Measurements from ENCODE around the gene FCGR3A.

FCGR3A gene

GRCh38 chr1:161499099-161500039, 50.2 kb downstream of the FCGR3A start:
- DNase-seq: no peak

- DNase-seq: no peak
Observed at GRCh38 chr1:161498646-161499045, 51.0 kb downstream of the FCGR3A start.

GRCh38 chr1:161497961-161498360, 51.7 kb downstream of the FCGR3A start:
- DNase-seq: no peak

- no peak for DNase-seq
Observed at GRCh38 chr1:161495490-161495889, 54.1 kb downstream of the FCGR3A start.

GRCh38 chr1:161494091-161494735, 55.4 kb downstream of the FCGR3A start:
- no peak for DNase-seq

- DNase-seq: no peak
Observed at GRCh38 chr1:161492827-161493226, 56.8 kb downstream of the FCGR3A start.

All from AML-193 (cell line).